ENCODE results near the gene RPS6KL1.

DNA sequence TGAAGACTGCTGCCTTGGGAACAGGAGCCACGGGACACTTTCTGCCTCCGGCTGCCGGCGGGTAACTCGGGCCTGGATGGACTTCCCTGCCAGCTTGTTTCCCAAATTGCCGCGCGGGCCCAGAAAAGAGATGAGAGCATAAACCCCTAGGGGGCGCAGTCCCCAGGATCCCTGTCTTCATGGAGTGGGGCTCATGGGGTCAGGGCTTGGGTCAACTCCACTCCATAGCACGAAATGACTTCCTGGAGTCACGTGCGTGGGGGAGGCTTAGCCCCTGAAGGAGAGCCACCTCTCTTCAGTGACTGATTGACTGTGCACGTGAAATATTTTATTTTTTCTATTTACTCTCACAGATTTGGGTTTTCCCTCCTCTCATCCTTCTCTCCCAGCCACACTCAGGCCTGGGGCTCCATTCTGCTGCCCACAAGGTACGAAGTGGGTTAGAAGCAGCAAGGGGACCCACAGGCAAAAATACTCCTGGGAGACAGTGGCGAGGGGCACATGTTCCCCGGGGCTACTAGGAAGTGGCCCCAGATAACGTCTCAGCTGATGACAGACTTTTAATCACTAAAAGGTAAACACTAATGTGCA lies 22.3 kb upstream of the RPS6KL1 start:
- TF ChIP-seq, protein P1, sequence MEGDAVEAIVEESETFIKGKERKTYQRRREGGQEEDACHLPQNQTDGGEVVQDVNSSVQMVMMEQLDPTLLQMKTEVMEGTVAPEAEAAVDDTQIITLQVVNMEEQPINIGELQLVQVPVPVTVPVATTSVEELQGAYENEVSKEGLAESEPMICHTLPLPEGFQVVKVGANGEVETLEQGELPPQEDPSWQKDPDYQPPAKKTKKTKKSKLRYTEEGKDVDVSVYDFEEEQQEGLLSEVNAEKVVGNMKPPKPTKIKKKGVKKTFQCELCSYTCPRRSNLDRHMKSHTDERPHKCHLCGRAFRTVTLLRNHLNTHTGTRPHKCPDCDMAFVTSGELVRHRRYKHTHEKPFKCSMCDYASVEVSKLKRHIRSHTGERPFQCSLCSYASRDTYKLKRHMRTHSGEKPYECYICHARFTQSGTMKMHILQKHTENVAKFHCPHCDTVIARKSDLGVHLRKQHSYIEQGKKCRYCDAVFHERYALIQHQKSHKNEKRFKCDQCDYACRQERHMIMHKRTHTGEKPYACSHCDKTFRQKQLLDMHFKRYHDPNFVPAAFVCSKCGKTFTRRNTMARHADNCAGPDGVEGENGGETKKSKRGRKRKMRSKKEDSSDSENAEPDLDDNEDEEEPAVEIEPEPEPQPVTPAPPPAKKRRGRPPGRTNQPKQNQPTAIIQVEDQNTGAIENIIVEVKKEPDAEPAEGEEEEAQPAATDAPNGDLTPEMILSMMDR (conservative IDR thresholded peaks at IDR 0.05; ENCODE audit: low read depth in 2 of 2) = peak; percentile 82 to 83
- TF ChIP-seq POLR2AphosphoS5 (IDR thresholded peaks at IDR 0.05; ENCODE audit: low read depth) (no peak), EZH2 (IDR thresholded peaks at IDR 0.05; ENCODE audit: low read depth, unreplicated experiment) (no peak), EZH2phosphoT487 (IDR thresholded peaks at IDR 0.05; ENCODE audit: unreplicated experiment) (no peak), CREB1 (CRISPR knock-in tag; IDR thresholded peaks at IDR 0.05; ENCODE audit: low read depth) (no peak), JUNB (IDR thresholded peaks at IDR 0.05; ENCODE audit: unreplicated experiment) (no peak)
- TF ChIP-seq, protein P2, sequence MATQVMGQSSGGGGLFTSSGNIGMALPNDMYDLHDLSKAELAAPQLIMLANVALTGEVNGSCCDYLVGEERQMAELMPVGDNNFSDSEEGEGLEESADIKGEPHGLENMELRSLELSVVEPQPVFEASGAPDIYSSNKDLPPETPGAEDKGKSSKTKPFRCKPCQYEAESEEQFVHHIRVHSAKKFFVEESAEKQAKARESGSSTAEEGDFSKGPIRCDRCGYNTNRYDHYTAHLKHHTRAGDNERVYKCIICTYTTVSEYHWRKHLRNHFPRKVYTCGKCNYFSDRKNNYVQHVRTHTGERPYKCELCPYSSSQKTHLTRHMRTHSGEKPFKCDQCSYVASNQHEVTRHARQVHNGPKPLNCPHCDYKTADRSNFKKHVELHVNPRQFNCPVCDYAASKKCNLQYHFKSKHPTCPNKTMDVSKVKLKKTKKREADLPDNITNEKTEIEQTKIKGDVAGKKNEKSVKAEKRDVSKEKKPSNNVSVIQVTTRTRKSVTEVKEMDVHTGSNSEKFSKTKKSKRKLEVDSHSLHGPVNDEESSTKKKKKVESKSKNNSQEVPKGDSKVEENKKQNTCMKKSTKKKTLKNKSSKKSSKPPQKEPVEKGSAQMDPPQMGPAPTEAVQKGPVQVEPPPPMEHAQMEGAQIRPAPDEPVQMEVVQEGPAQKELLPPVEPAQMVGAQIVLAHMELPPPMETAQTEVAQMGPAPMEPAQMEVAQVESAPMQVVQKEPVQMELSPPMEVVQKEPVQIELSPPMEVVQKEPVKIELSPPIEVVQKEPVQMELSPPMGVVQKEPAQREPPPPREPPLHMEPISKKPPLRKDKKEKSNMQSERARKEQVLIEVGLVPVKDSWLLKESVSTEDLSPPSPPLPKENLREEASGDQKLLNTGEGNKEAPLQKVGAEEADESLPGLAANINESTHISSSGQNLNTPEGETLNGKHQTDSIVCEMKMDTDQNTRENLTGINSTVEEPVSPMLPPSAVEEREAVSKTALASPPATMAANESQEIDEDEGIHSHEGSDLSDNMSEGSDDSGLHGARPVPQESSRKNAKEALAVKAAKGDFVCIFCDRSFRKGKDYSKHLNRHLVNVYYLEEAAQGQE (IDR thresholded peaks at IDR 0.05; ENCODE audit: unreplicated experiment) = no peak
- TF ChIP-seq, protein P3, sequence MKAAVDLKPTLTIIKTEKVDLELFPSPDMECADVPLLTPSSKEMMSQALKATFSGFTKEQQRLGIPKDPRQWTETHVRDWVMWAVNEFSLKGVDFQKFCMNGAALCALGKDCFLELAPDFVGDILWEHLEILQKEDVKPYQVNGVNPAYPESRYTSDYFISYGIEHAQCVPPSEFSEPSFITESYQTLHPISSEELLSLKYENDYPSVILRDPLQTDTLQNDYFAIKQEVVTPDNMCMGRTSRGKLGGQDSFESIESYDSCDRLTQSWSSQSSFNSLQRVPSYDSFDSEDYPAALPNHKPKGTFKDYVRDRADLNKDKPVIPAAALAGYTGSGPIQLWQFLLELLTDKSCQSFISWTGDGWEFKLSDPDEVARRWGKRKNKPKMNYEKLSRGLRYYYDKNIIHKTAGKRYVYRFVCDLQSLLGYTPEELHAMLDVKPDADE (IDR thresholded peaks at IDR 0.05) = no peak
